PC-9 (cell line): ENCODE data around the gene KLHL42. TPM values are rescaled to one million over a fixed set of nuclear protein-coding genes. Genes with fewer than 3 reads are reported as not detected.

ENCODE experiments used
- BruUV-seq: library from RNA; stranded (reverse); fragments of 400-500 nt; replicated peaks from 2 replicates; lab custom pipeline; 2021; lab: Mats Ljungman, UMichigan
- CTCF ChIA-PET: fragments of 300-600 bp; sonication (Branson Sonifier 250); formaldehyde crosslinking; loops from one replicate; lab custom pipeline; 2022; ENCODE audit warnings: antibody characterized with exemption; lab: Charles Lee
- POLR2A ChIA-PET: fragments of 300-600 bp; sonication (Branson Sonifier 250); formaldehyde crosslinking; loops from one replicate; lab custom pipeline; 2022; ENCODE audit warnings: antibody characterized with exemption; ENCODE audit not compliant: unreplicated experiment; lab: Charles Lee
- DNase-seq, 2 experiments: peaks; one replicate each; pipeline versions ENCODE4 v3.0.0 to v3.0.0-alpha.2; 2015 to 2022; ENCODE audit warnings: mixed read lengths in 1 of 2
- H2AFZ ChIP-seq: fragments of 200-600 bp; sonication (generic); 2 replicates; pipeline ENCODE4 v1.8.1; 2017; ENCODE audit warnings: antibody characterized with exemption
- H3F3A ChIP-seq: fragments of 200-600 bp; sonication (generic); 2 replicates; pipeline ENCODE4 v1.8.1; 2017; ENCODE audit warnings: antibody characterized with exemption, mild to moderate bottlenecking, low read depth; ENCODE audit not compliant: insufficient read depth
- H3K27ac ChIP-seq: fragments of 200-600 bp; sonication (generic); 2 replicates; pipeline ENCODE4 v1.6.1; 2016; ENCODE audit warnings: mixed run types
- H3K27me3 ChIP-seq: fragments of 200-600 bp; sonication (generic); 2 replicates; pipeline ENCODE4 v1.6.1; 2016; ENCODE audit warnings: low read depth, mixed run types; ENCODE audit not compliant: insufficient read depth
- H3K36me3 ChIP-seq: fragments of 200-600 bp; sonication (generic); 2 replicates; pipeline ENCODE4 v1.6.1; 2016; ENCODE audit warnings: low read depth, mixed run types
- H3K4me1 ChIP-seq: fragments of 200-600 bp; sonication (generic); replicated peaks from 2 replicates; pipeline ENCODE4 v1.6.1; 2016; ENCODE audit warnings: mixed run types; ENCODE audit not compliant: insufficient read depth
- H3K4me2 ChIP-seq: fragments of 200-600 bp; sonication (generic); 2 replicates; pipeline ENCODE4 v1.6.1; 2017; ENCODE audit warnings: mixed run types
- H3K4me3 ChIP-seq: fragments of 200-600 bp; sonication (generic); 2 replicates; pipeline ENCODE4 v1.6.1; 2016; ENCODE audit warnings: mixed run types
- H3K79me2 ChIP-seq: fragments of 200-600 bp; sonication (generic); 2 replicates; pipeline ENCODE4 v1.6.1; 2017; ENCODE audit warnings: low read depth, mixed run types
- H3K9me2 ChIP-seq: fragments of 200-600 bp; sonication (generic); 2 replicates; pipeline ENCODE4 v1.8.1; 2017; ENCODE audit warnings: mild to moderate bottlenecking; ENCODE audit not compliant: insufficient read depth
- H3K9me3 ChIP-seq: fragments of 200-600 bp; sonication (generic); 2 replicates; pipeline ENCODE4 v1.8.1; 2016; ENCODE audit warnings: low read depth; ENCODE audit not compliant: insufficient read depth
- H4K20me1 ChIP-seq: fragments of 200-600 bp; sonication (generic); 2 replicates; pipeline ENCODE4 v1.8.1; 2017; ENCODE audit not compliant: insufficient read depth
- CTCF ChIP-seq: fragments of 200-600 bp; sonication (generic); conservative IDR thresholded peaks from 2 replicates; pipeline ENCODE4 v1.6.1; 2017; ENCODE audit warnings: mixed run types, antibody characterized with exemption, mild to moderate bottlenecking, moderate library complexity
- EZH2 ChIP-seq: fragments of 200-600 bp; sonication (generic); IDR thresholded peaks from 2 replicates; pipeline ENCODE4 v1.8.0; 2017; ENCODE audit warnings: antibody characterized with exemption, low read depth
- intact Hi-C: fragments of 100-400 bp; cut with micrococcal nuclease; formaldehyde crosslinking; loops from one replicate; pipeline ENCODE4 v1.10.0; 2022; ENCODE audit not compliant: unreplicated experiment
- total RNA-seq: library from RNA; stranded (reverse); gene quantifications from 2 replicates; pipeline ENCODE4 v1.2.3, GENCODE V29; 2021

KLHL42 gene
- total RNA-seq, 1 experiment from 2014 or later, result 33.6 TPM

GRCh38 chr12:27808841-27809240 lies 28.8 kb downstream of the KLHL42 start:
- no TSS peak for BruUV-seq
- intact Hi-C loops, result no loop called here
- Histone ChIP-seq H3F3A (no peaks in the 10 kb centered on the region), H4K20me1 (no peaks in the 10 kb centered on the region), H3K4me2 (no peak overlapping the region), H3K27ac (no peak overlapping the region), H3K4me1 (no peaks in the 10 kb centered on the region), H3K9me2 (no peaks in the 10 kb centered on the region), H3K27me3 (no peaks in the 10 kb centered on the region), H3K36me3 (no peaks in the 10 kb centered on the region), H3K79me2 (no peaks in the 10 kb centered on the region), H3K9me3 (no peaks in the 10 kb centered on the region), H3K4me3 (no peak overlapping the region), H2AFZ (no peak overlapping the region)
- DNase-seq, result no peak
- CTCF ChIA-PET, result no interaction called here
- POLR2A ChIA-PET, result no interaction called here
- TF ChIP-seq CTCF (no peak), EZH2 (no peak)

GRCh38 chr12:27810756-27811155 lies 30.7 kb downstream of the KLHL42 start:
- no peaks in the 10 kb centered on the region for H4K20me1 ChIP-seq
- no peaks in the 10 kb centered on the region for H3K36me3 ChIP-seq
- no peaks in the 10 kb centered on the region for H3K27me3 ChIP-seq
- H3K4me1 ChIP-seq, result peaks cover 12% of the 10 kb centered on the region
- no peak overlapping the region for H3K4me2 ChIP-seq
- POLR2A ChIA-PET, result interaction anchor here (0.7 kb wide), 2 partner anchors 11 to 32 kb away, joined by 3 to 9 read pairs; no protein-coding TSS in a partner anchor
- no peaks in the 10 kb centered on the region for H3K9me2 ChIP-seq
- no peak for DNase-seq
- BruUV-seq, result no TSS peak
- no peak overlapping the region for H3K4me3 ChIP-seq
- peak overlapping the region; percentile 25; the same call in 1 of the 2 replicates for H2AFZ ChIP-seq
- CTCF ChIA-PET, result no interaction called here
- intact Hi-C loops, result no loop called here
- H3K79me2 ChIP-seq, result no peaks in the 10 kb centered on the region
- H3K9me3 ChIP-seq, result no peaks in the 10 kb centered on the region
- H3K27ac ChIP-seq, result no peak overlapping the region
- TF ChIP-seq EZH2 (no peak), CTCF (no peak)
- H3F3A ChIP-seq, result peaks cover 4% of the 10 kb centered on the region; the same call in 1 of the 2 replicates

GRCh38 chr12:27812502-27812901 lies 32.5 kb downstream of the KLHL42 start:
- H3K27me3 ChIP-seq, result no peaks in the 10 kb centered on the region
- intact Hi-C loops, result no loop called here
- peaks cover 3% of the 10 kb centered on the region; the same call in 1 of the 2 replicates for H3K9me3 ChIP-seq
- BruUV-seq, result no TSS peak
- no peaks in the 10 kb centered on the region for H3K36me3 ChIP-seq
- no peaks in the 10 kb centered on the region for H3K79me2 ChIP-seq
- no peaks in the 10 kb centered on the region for H3K9me2 ChIP-seq
- no peak overlapping the region for H3K4me2 ChIP-seq
- DNase-seq, result no peak
- H3K4me3 ChIP-seq, result no peak overlapping the region
- H3F3A ChIP-seq, result peaks cover 4% of the 10 kb centered on the region; the same call in 1 of the 2 replicates
- no peak overlapping the region for H3K27ac ChIP-seq
- H3K4me1 ChIP-seq, result peaks cover 12% of the 10 kb centered on the region
- no peak overlapping the region for H2AFZ ChIP-seq
- ChIA-PET POLR2A (no interaction called here), CTCF (no interaction called here)
- TF ChIP-seq EZH2, result no peak
- TF ChIP-seq CTCF, result no peak
- H4K20me1 ChIP-seq, result no peaks in the 10 kb centered on the region
